ENCODE measurements around the gene ZNF74. TPM values are rescaled to one million over a fixed set of nuclear protein-coding genes. Genes with fewer than 3 reads are reported as not detected.

Gene ZNF74
- total RNA-seq, 4 donors from 2014 or later, result 3.2 to 8.8 (median 5.9) TPM

- no peak for TF ChIP-seq CTCF (IDR thresholded peaks at IDR 0.05)
- ATAC-seq (ENCODE audit: low FRiP score) (peak; percentile 5), DNase-seq (ENCODE audit: low spot score) (no peak)
These were observed 807 bp upstream of the ZNF74 start for GRCh38 chr22:20392983-20393704.

- DNase-seq (ENCODE audit: low spot score) (no peak), ATAC-seq (ENCODE audit: low FRiP score) (no peak)
- TF ChIP-seq CTCF (IDR thresholded peaks at IDR 0.05), result no peak
These were observed 1.4 kb downstream of the ZNF74 start for GRCh38 chr22:20395181-20395906.

GRCh38 chr22:20395907-20396287 is 1.9 kb downstream of the ZNF74 start:
- DNase-seq (ENCODE audit: low spot score) (no peak), ATAC-seq (ENCODE audit: low FRiP score) (no peak)
- TF ChIP-seq CTCF (IDR thresholded peaks at IDR 0.05), result no peak

GRCh38 chr22:20396639-20397038 is 2.7 kb downstream of the ZNF74 start:
- ATAC-seq (ENCODE audit: low FRiP score) (no peak), DNase-seq (ENCODE audit: low spot score) (no peak)

GRCh38 chr22:20397498-20397897 is 3.5 kb downstream of the ZNF74 start:
- DNase-seq (ENCODE audit: low spot score), result no peak
- ATAC-seq (ENCODE audit: low FRiP score), result no peak
- no peak for TF ChIP-seq CTCF (IDR thresholded peaks at IDR 0.05)

More at GRCh38 chr22:20396639-20397038, 2.7 kb downstream of the ZNF74 start:
- TF ChIP-seq CTCF (IDR thresholded peaks at IDR 0.05), result no peak

GRCh38 chr22:20398420-20398819 is 4.5 kb downstream of the ZNF74 start:
- DNase-seq (ENCODE audit: low spot score) (no peak), ATAC-seq (ENCODE audit: low FRiP score) (no peak)
- TF ChIP-seq CTCF (IDR thresholded peaks at IDR 0.05), result no peak

Measured in omental fat pad (tissue), 4 donors.